ENCODE results near the gene GDI2. TPM values are rescaled to one million over a fixed set of nuclear protein-coding genes. Genes with fewer than 3 reads are reported as not detected.
"Not testable (repeated sequence)": the region's sequence is repeated elsewhere in the genome, so short reads cannot be mapped to it uniquely, and the experiment has no call there.

GDI2 gene
- polyA plus RNA-seq (2014; cell fraction: cytosol; rRNA removed): 439 and 502 TPM in 2 replicates
- 162 and 206 TPM in 2 replicates for polyA plus RNA-seq (2014; cell fraction: nucleus; rRNA removed)

DNA sequence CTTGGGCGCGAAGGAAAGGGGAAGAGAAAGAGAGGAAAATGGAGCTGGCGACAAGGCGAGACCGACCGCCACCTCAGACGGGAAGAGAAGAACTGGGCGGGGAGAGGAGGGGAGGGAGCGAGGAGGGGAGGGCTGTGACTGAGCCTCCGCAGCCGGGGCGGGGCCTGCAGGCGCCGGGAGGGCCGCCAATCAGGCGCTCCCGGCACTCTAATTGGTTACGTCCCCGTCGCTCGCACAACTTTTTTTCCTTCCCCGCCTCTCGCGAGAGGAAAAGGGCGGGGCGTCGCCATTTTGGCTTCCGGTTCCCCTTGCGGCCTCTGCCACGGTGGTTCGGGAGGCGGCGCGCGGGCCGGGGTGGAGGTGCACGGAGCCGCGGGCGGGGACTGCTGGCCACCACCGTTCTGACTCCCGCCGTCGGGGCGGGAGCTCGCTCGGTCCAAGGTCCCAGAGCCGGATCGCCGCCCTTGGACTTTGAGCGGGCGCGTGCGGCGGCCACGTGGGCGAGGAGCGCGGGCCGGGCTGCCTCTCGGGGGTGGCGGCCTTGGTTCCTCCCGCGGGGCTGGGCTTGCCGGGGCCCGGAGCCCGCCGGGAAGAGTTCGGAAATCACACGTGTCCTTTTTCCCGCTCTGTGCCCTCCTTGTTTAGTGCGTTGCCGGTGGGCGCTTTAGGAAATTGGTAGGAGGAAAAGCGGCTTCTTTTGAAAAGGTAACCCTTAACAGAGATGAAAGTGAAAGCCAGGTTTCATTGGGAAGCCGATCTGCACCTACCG lies at the start of gene GDI2:
TSS of gene GDI2 (minus strand) at position 94 of the 769 bp plus-strand sequence. CDS start 176 bp downstream, outside the sequence.
- DNase-seq (ENCODE audit: low spot score): peak; percentile 99

- DNase-seq (ENCODE audit: low spot score): no peak
Measured at GRCh38 chr10:5862360-5862961, 49.2 kb upstream of the GDI2 start.

DNA sequence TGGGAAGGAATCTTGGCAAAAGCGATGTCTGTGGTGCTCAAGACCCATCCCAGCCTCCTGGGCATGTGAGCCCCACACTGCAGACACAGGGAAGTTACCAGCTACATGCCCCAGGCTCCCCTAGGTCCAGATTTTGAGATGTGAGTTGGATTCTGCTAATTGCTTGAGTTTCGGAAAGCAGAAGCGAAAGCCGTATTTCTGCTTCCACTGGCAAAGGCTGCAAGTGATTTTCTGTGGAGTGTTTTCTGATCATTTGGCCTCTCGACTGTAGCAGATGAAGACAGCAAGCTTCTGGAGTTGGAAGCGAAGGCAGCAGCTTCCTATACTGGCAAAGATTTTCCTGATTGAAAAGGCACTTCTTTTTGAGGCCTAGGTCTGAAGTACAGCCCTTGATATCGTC lies 46.8 kb upstream of the GDI2 start:
- DNase-seq (ENCODE audit: low spot score): no peak

- DNase-seq (ENCODE audit: low spot score): no peak
Measured at GRCh38 chr10:5858811-5859210, 45.6 kb upstream of the GDI2 start.

GRCh38 chr10:5856701-5857004 lies 43.4 kb upstream of the GDI2 start:
- no peak for DNase-seq (ENCODE audit: low spot score)

- no peak for DNase-seq (ENCODE audit: low spot score)
Measured at GRCh38 chr10:5855979-5856700, 42.9 kb upstream of the GDI2 start.

- no peak for DNase-seq (ENCODE audit: low spot score)
Measured at GRCh38 chr10:5854131-5854475, 40.9 kb upstream of the GDI2 start.

- not testable (repeated sequence) for DNase-seq (ENCODE audit: low spot score)
Measured at GRCh38 chr10:5846667-5847066, 33.4 kb upstream of the GDI2 start.

DNA sequence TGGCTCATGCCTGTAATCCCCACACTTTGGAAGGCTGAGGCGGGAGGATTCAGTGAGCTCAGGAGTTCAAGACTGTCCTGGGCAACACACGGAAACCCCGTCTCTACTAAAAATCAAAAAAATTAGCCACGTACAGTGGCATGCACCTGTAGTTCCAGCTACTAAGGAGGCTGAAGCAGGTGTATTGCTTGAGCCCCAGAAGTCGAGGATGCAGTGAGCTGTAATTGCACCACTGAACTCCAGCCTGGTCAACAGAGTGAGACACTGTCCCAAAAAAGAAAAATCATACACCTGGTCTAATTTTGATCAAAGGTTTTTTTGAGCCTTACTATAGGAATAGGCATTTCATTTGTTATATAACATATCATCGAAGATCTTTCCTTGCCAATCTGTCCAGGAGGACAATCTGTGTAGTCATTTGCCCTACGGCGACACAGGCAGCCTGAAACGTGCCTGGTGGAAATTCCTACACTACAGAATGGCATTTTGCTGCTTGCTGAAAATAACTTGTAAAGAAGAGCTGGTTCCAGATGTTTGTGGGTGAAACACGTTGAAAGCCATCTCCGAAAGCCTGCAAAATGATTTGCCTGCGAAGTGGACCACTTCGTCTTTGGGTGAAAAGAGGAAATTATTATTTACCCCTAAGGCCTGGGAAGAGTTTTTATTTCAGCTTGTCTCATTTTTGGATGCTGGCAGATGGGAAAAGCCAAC lies 31.3 kb upstream of the GDI2 start:
- no peak for DNase-seq (ENCODE audit: low spot score)

DNA sequence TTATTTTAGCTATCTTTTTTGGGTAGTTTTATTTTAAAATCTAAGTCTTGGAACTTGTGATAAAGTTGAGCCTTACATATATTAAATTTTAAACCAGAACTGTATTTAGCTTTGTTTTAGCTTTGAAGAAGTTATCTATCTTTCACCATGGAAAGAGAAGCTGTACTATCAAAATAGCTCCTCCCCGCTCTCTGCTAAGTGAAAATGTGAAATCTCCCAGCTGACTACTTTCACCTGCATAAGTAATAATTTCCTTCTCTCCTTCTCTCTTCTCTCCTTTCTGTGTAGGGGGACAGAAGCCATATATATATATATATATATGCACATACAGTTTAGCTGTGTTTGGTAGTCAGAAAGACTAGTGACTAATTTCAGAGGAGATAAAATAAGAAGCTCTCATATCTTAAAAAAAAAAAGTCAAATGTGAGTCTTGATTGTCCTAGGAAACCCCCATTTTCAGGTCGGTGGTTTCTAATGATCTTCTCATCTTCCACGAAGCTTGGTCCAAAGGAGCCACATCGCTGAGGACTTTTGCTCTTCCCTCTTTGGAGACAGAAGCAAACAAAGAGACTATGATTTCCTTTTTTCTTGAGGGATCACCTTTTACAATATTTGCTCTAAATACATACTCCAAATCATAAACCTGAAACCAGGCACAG lies 30.6 kb upstream of the GDI2 start:
- DNase-seq (ENCODE audit: low spot score): no peak

DNA sequence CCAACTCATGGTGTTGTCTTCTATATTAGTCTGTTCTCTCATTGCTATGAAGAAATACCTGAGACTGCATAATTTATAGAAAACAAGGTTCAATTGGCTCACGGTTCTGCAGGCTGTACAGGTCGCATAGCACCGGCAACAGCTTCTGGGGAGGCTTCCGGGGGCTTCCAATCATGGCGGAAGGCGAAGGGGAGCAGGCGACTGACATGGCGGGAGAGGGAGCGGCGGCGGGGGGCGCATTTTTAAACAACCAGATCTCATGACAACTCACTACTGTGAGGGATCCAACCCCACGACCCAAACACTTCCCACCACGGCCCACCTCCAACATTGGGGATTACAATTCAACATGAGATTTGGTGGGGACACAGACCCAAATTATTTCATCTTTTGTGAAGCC lies 28.7 kb upstream of the GDI2 start:
- no peak for DNase-seq (ENCODE audit: low spot score)

- DNase-seq (ENCODE audit: low spot score): peak; percentile 51
Measured at GRCh38 chr10:5840314-5841307, 27.4 kb upstream of the GDI2 start.

DNA sequence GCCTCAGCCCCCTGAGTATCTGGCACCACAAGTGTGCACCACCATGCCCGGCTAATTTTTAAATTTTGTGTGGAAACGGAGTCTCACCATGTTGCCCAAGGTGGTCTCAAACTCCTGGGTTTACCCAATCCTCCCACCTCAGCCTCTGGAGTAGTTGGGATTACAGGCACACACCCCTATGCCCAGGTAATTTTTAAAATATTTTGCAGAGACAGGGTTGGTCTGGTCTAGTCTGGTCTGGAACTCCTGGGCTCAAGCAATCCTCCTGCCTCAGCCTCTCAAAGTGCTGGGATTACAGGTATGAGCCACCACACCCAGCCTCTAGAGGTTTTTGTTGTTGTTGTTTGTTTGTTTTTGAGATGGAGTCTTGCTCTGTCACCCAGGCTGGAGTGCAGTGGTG lies 22.9 kb upstream of the GDI2 start:
- not testable (repeated sequence) for DNase-seq (ENCODE audit: low spot score)

- no peak for DNase-seq (ENCODE audit: low spot score)
Measured at GRCh38 chr10:5835446-5836095, 22.3 kb upstream of the GDI2 start.

DNA sequence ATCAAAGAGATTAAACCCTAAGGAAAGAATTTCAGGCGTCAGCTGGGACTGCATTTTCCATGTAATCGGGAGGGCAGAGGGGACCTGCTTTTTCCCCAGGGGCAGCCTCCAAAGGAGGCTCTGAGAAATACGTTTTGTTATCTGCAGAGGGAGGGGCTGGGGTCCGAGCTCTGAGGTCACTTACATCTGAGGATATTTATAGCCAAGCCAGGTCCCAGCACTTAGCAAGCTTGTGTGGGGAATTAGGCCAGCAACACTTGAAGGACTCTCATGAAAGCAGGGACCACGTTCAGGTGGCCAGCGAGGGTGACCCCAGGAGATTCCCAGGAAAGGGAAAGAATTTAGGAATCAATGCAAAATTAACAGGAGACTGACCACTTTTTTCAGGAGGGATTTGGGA lies 20.6 kb upstream of the GDI2 start:
- peak; percentile 42 for DNase-seq (ENCODE audit: low spot score)

DNA sequence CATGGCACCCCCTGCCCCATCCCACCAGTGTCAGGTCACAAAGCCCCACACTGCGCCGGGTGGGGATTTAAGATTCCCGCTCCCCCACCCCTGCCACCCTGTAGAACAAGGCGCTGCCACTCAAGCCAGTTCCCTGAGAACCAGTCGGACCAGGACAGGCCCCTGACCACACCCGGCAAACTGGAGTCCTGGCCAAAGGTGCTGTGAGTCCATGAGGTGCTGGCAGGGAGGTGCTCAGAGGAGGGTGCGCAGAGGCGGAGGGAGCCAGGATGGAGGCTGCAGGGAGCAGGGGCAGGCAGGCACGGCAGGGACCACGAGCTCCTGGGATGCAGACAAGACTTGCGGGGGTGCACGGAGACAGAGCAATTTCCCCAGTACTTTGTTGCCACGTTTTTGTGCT lies 19.7 kb upstream of the GDI2 start:
- DNase-seq (ENCODE audit: low spot score): no peak

DNA sequence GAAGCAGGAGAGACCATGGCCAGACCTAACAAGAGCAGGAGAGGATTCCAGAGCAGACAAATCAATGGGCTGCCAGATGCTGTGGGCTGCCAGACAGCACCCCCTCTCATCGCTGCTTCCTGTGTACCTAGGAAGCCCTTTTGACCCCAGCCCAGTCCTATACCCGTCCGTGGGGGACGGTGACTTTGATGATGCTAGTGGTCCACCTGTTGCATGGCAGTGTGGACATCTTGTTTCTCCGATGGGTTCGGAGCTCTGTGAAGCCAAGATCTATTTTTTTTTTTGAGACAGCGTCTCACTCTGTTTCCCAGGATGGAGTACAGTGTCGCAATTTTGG lies 18.2 kb upstream of the GDI2 start:
- DNase-seq (ENCODE audit: low spot score): no peak

- DNase-seq (ENCODE audit: low spot score): no peak
Measured at GRCh38 chr10:5830629-5831445, 17.6 kb upstream of the GDI2 start.

GRCh38 chr10:5829267-5829666 lies 16.0 kb upstream of the GDI2 start:
- DNase-seq (ENCODE audit: low spot score): no peak
